Panc1 (cell line): ENCODE measurements around the gene PCED1B. TPM values are rescaled to one million over a fixed set of nuclear protein-coding genes. Genes with fewer than 3 reads are reported as not detected.

Experiments used
- ATAC-seq: fragments of 200-7000 bp; cut with Tn5 transposase; 2 replicates; pipeline ENCODE4 v1.9.1; 2020; ENCODE audit warnings: mild to moderate bottlenecking, moderate library complexity
- BruUV-seq: library from RNA; stranded (reverse); fragments of 400-500 nt; replicated peaks from 2 replicates; lab custom pipeline; 2021; lab: Mats Ljungman, UMichigan
- CTCF ChIA-PET: fragments of 300-600 bp; sonication (Branson Sonifier 250); formaldehyde crosslinking; loops from one replicate; lab custom pipeline; 2022; ENCODE audit warnings: antibody characterized with exemption; lab: Charles Lee
- POLR2A ChIA-PET: fragments of 300-600 bp; sonication (Branson Sonifier 250); formaldehyde crosslinking; loops from one replicate; lab custom pipeline; 2022; ENCODE audit warnings: antibody characterized with exemption; lab: Charles Lee
- DNase-seq: peaks from one replicate; pipeline ENCODE4 v3.0.0-alpha.2; 2010; ENCODE audit warnings: low read depth, low spot score
- H3K27ac ChIP-seq: 2 replicates; pipeline ENCODE4 v1.5.1; 2011; ENCODE audit warnings: mild to moderate bottlenecking, low read length, inconsistent platforms
- H3K27me3 ChIP-seq: fragments of 200-500 bp; sonication (Bioruptor generic); 2 replicates; pipeline ENCODE4 v1.6.0; 2014; ENCODE audit warnings: low read length, inconsistent platforms; ENCODE audit not compliant: control insufficient read depth, insufficient read depth
- H3K36me3 ChIP-seq: fragments of 200-500 bp; sonication (Bioruptor generic); 2 replicates; pipeline ENCODE4 v1.5.1; 2014; ENCODE audit warnings: inconsistent platforms, mild to moderate bottlenecking, low read length, moderate library complexity; ENCODE audit not compliant: control insufficient read depth, insufficient read depth
- H3K4me1 ChIP-seq: 2 replicates; pipeline ENCODE4 v1.5.1; 2011; ENCODE audit warnings: inconsistent platforms, mild to moderate bottlenecking, low read length, moderate library complexity; ENCODE audit not compliant: control insufficient read depth, insufficient read depth
- H3K4me3 ChIP-seq, 2 experiments: 2 replicates each; pipeline ENCODE4 v1.5.1; 2011 to 2012; ENCODE audit warnings: low read depth in 2 of 2, low read length in 2 of 2, mild to moderate bottlenecking in 2 of 2, inconsistent platforms in 1 of 2, moderate library complexity in 1 of 2
- H3K9me3 ChIP-seq: fragments of 200-500 bp; sonication (Bioruptor generic); 2 replicates; pipeline ENCODE4 v1.5.1; 2014; ENCODE audit warnings: low read depth, mild to moderate bottlenecking, inconsistent platforms, low read length, moderate library complexity; ENCODE audit not compliant: control insufficient read depth, insufficient read depth
- CTCF ChIP-seq: fragments of 450-650 bp; IDR thresholded peaks from 2 replicates; pipeline ENCODE4 v1.5.1; 2017; ENCODE audit warnings: mild to moderate bottlenecking
- POLR2AphosphoS5 ChIP-seq: IDR thresholded peaks from 2 replicates; pipeline ENCODE4 v1.6.1; 2012; ENCODE audit warnings: mild to moderate bottlenecking, low read depth, low read length, moderate library complexity
- REST ChIP-seq, 2 experiments: IDR thresholded peaks; 2 replicates each; pipeline ENCODE4 v1.6.1; 2011 to 2012; ENCODE audit warnings: low read depth in 2 of 2, control low read depth in 1 of 2, low read length in 1 of 2, mild to moderate bottlenecking in 1 of 2, moderate library complexity in 1 of 2; ENCODE audit not compliant: insufficient read depth in 1 of 2
- SIN3A ChIP-seq: IDR thresholded peaks from 2 replicates; pipeline ENCODE4 v1.6.1; 2012; ENCODE audit warnings: low read depth, mild to moderate bottlenecking, low read length, moderate library complexity, borderline replicate concordance; ENCODE audit not compliant: insufficient read depth
- TCF7L2 ChIP-seq: IDR thresholded peaks from 2 replicates; pipeline ENCODE4 v1.6.1; 2011; ENCODE audit warnings: mild to moderate bottlenecking, low read depth, low read length, inconsistent platforms
- in situ Hi-C: cut with HindIII; loops from 2 replicates; pipeline ENCODE4 v1.10.0; 2016; ENCODE audit warnings: low sequenced_read_pairs, low pct_unique_long_range_greater_than_20kb
- intact Hi-C: fragments of 100-400 bp; cut with micrococcal nuclease; formaldehyde crosslinking; loops from one replicate; pipeline ENCODE4 v1.10.0; 2022; ENCODE audit not compliant: unreplicated experiment
- total RNA-seq: library from RNA; stranded (reverse); gene quantifications from one replicate; pipeline ENCODE4 v1.2.1, GENCODE V29; 2021; ENCODE audit not compliant: unreplicated experiment

Gene PCED1B
- total RNA-seq, 1 experiment from 2014 or later, result 0.82 TPM

GRCh38 chr12:47273191-47273626, 193.8 kb downstream of the PCED1B start:
- peaks cover 6% of the 10 kb centered on the region; the same call in 1 of the 2 replicates for H3K4me1 ChIP-seq

GRCh38 chr12:47274760-47275159, 195.3 kb downstream of the PCED1B start:
- no peak for ATAC-seq
- intact Hi-C loops (no loop called here), in situ Hi-C loops (no loop called here)
- no peaks in the 10 kb centered on the region for H3K36me3 ChIP-seq
- no peak for TF ChIP-seq CTCF
- no peak for TF ChIP-seq POLR2AphosphoS5
- no peak for TF ChIP-seq TCF7L2
- no peak for TF ChIP-seq SIN3A
- POLR2A ChIA-PET, result no interaction called here
- BruUV-seq, result no TSS peak
- H3K4me3 ChIP-seq, result no peak overlapping the region
- H3K9me3 ChIP-seq, result no peaks in the 10 kb centered on the region
- CTCF ChIA-PET, result no interaction called here
- DNase-seq, result no peak
- no peaks in the 10 kb centered on the region for H3K27me3 ChIP-seq
- H3K4me1 ChIP-seq, result peaks cover 6% of the 10 kb centered on the region; the same call in 1 of the 2 replicates
- no peak overlapping the region for H3K27ac ChIP-seq

More at GRCh38 chr12:47273191-47273626, 193.8 kb downstream of the PCED1B start:
- in situ Hi-C loops (no loop called here), intact Hi-C loops (no loop called here)
- CTCF ChIA-PET, result no interaction called here
- Histone ChIP-seq H3K9me3 (no peaks in the 10 kb centered on the region), H3K4me3 (no peak overlapping the region), H3K27me3 (no peaks in the 10 kb centered on the region), H3K27ac (no peak overlapping the region), H3K36me3 (no peaks in the 10 kb centered on the region)
- BruUV-seq, result no TSS peak
- POLR2A ChIA-PET, result interaction anchor here (0.6 kb wide), 1 partner anchor 236 kb away, joined by 3 read pairs; no protein-coding TSS in a partner anchor
- DNase-seq (no peak), ATAC-seq (no peak)
- TF ChIP-seq POLR2AphosphoS5, result no peak
- no peak for TF ChIP-seq TCF7L2
- no peak for TF ChIP-seq CTCF
- TF ChIP-seq REST (IDR thresholded peaks at IDR 0.05; ENCODE audit: insufficient read depth in 1 of 2, low read depth in 2 of 2, low read length in 1 of 2), result no peak
- no peak for TF ChIP-seq SIN3A
